Esophagus squamous epithelium (tissue), 5 donors: ENCODE measurements around the gene DDX28. TPM values are rescaled to one million over a fixed set of nuclear protein-coding genes. Genes with fewer than 3 reads are reported as not detected.
"Not testable (repeated sequence)": the region's sequence is repeated elsewhere in the genome, so short reads cannot be mapped to it uniquely, and the experiment has no call there.

ENCODE experiments used
- DNase-seq: peaks from one replicate; lab custom pipeline; 2025; lab: John Stamatoyannopoulos, UW
- H3K27ac ChIP-seq, 4 donors: fragments of 200-600 bp; sonication (generic); one replicate each; pipeline ENCODE4 v1.5.1; 2016 to 2019; ENCODE audit warnings: mild to moderate bottlenecking in 1 of 4
- H3K27me3 ChIP-seq, 4 donors: fragments of 200-600 bp; sonication (generic); 1 replicate in 3 of 4; 2 replicates in 1 of 4; pipeline versions ENCODE4 v1.5.1 to v1.6.0; 2017 to 2021; ENCODE audit warnings: antibody characterized with exemption in 1 of 4
- H3K36me3 ChIP-seq, 3 donors: fragments of 200-600 bp; sonication (generic); one replicate each; pipeline ENCODE4 v1.5.1; 2016 to 2019
- H3K4me1 ChIP-seq, 3 donors: fragments of 200-600 bp; sonication (generic); one replicate each; pipeline ENCODE4 v1.5.1; 2017 to 2019
- H3K4me3 ChIP-seq, 4 donors: fragments of 200-600 bp; sonication (generic); 1 replicate in 3 of 4; 2 replicates in 1 of 4; pipeline ENCODE4 v1.5.1; 2016 to 2019; ENCODE audit warnings: mild to moderate bottlenecking in 2 of 4, moderate library complexity in 1 of 4
- H3K9me3 ChIP-seq, 3 donors: fragments of 200-600 bp; sonication (generic); one replicate each; pipeline ENCODE4 v1.5.1; 2016 to 2019
- POLR2A ChIP-seq, 4 donors: fragments of 450-650 bp; IDR thresholded peaks; one replicate each; pipeline ENCODE4 v1.6.1; 2017; ENCODE audit warnings: antibody characterized with exemption in 4 of 4, mild to moderate bottlenecking in 4 of 4, moderate library complexity in 3 of 4
- WGBS, 2 donors: methylation state at CpG; one replicate each; pipeline ENCODE4 v1.1.5; 2018; 5-methylcytosine and 5-hydroxymethylcytosine counted together
- intact Hi-C: fragments of 100-400 bp; cut with DNase I; formaldehyde crosslinking; loops from one replicate; pipeline ENCODE4 v1.15.0; 2022
- small RNA-seq, 4 donors: library from RNA; depleted of rRNA; stranded (forward); fragments of <200 nt; gene quantifications; one replicate each; pipeline ENCODE3, GENCODE V24; 2016
- total RNA-seq, 4 donors: library from RNA; depleted of rRNA; stranded (reverse); fragments of >200 nt; gene quantifications; one replicate each; pipeline ENCODE4 v1.1.0, GENCODE V29; 2016
- TF ChIP-seq, protein P1 (sequence below), 6 experiments: fragments of 450-650 bp in 4 of 6; fragments of 200-600 bp in 2 of 6; sonication (generic) in 2 of 6; IDR thresholded peaks; one replicate each; pipeline ENCODE4 v1.5.1; 2016 to 2019; ENCODE audit warnings: antibody characterized with exemption in 6 of 6, mild to moderate bottlenecking in 4 of 6, moderate library complexity in 4 of 6
- donor health status: DM: yes; HTN: yes; CAD: no.

Gene DDX28
- total RNA-seq, 4 donors from 2014 or later, result 9.7 to 12.8 (median 11.6) TPM

DNA sequence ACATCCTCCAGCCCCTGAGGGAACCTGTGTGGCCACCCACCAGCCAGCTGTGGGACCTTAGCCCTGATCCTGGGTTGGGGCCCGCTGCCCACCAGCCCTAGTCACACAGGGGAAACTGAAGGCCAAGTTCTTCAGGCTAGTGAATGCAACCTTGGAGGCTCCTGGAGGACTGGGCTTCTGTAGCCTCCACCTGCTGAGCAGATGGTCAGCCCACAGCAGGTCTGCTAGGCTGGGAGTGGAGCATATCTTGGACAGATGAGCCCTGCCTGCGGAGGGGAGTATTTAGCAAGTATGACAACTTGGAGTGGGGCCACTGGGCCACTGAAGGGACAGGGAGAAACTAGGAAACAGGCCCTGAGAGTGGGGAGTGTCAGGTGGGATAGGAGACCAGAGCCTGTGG lies 46.8 kb downstream of the DDX28 start:
- Histone ChIP-seq H3K4me1 (no peaks in the 10 kb centered on the region), H3K27ac (no peak overlapping the region), H3K36me3 (no peaks in the 10 kb centered on the region), H3K9me3 (no peaks in the 10 kb centered on the region), H3K4me3 (no peak overlapping the region), H3K27me3 (peaks cover 0 to 23% (median 0%) of the 10 kb centered on the region in 4 donors)
- WGBS, 2 donors, result 75% methylated on average over 1 of the region's 2 CpGs; no CpG with 5 or more reads in 1 of the 2 donors
- intact Hi-C loops, result no loop called here
- no peak for DNase-seq
- TF ChIP-seq, protein P1, sequence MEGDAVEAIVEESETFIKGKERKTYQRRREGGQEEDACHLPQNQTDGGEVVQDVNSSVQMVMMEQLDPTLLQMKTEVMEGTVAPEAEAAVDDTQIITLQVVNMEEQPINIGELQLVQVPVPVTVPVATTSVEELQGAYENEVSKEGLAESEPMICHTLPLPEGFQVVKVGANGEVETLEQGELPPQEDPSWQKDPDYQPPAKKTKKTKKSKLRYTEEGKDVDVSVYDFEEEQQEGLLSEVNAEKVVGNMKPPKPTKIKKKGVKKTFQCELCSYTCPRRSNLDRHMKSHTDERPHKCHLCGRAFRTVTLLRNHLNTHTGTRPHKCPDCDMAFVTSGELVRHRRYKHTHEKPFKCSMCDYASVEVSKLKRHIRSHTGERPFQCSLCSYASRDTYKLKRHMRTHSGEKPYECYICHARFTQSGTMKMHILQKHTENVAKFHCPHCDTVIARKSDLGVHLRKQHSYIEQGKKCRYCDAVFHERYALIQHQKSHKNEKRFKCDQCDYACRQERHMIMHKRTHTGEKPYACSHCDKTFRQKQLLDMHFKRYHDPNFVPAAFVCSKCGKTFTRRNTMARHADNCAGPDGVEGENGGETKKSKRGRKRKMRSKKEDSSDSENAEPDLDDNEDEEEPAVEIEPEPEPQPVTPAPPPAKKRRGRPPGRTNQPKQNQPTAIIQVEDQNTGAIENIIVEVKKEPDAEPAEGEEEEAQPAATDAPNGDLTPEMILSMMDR (IDR thresholded peaks at IDR 0.05), result no peak
- no peak for TF ChIP-seq POLR2A (IDR thresholded peaks at IDR 0.05)

DNA sequence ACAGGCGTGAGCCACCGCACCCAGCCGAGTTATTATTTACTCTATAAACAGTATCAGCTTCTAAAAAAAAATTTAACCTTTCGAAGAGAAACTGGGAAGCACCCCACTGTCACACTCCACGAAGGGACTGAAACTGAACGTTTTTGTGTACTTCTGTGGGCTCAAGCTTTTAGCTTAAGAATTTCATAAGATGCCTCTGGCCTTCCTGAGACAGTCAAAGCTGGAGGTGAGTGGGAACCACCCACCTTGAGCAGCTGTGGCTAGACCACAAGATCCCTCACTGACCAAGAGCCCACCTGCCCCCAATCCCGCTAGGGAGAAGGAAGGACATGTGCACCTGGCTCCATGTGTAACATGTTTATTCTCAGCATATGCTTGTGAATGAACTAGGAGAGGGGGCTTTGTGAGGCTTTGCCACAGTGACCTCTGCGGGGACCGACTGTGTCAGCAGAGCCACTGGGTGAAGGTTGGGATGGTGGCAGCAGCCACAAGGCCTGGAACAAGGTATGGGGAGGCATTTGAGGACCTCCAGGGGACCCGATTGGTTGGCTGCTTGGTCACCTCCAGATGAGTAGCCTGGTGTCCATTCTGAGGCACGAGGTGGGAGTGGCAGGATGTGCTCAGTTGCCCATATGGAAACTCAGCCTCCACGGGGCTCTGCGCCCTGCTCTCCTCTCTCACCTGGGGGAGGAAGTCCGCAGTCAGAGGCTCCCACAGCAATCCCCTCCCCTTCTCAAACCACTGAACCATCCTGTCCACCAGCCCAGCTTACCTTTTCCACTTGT lies 47.5 kb downstream of the DDX28 start:
- no peak for DNase-seq
- H3K4me3 ChIP-seq, result no peak overlapping the region
- H3K27me3 ChIP-seq, result peaks cover 0 to 16% (median 0%) of the 10 kb centered on the region in 4 donors
- no peaks in the 10 kb centered on the region for H3K4me1 ChIP-seq
- intact Hi-C loops, result no loop called here
- no peaks in the 10 kb centered on the region for H3K36me3 ChIP-seq
- 64 to 82% methylated on average over 11 to 13 of the region's 14 CpGs for WGBS, 2 donors
- H3K9me3 ChIP-seq, result no peaks in the 10 kb centered on the region
- H3K27ac ChIP-seq, result no peak overlapping the region
- TF ChIP-seq, protein P1 (IDR thresholded peaks at IDR 0.05), result no peak
- no peak for TF ChIP-seq POLR2A (IDR thresholded peaks at IDR 0.05)

DNA sequence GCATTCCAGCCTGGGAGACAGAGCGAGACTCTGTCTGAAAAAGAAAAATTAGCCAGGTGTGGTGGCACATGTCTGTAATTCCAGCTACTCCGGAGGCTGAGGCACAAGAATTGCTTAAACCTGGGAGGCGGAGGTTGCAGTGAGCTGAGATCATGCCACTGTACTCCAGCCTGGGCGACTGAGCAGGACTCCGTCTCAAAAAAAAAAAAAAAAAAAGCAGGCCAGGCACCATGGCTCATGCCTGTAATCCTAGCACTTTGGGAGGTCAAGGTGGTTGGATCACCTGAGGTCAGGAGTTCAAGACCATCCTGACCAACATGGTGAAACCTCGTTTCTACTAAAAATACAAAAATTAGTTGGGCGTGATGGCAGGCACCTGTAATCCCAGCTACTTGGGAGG lies 50.7 kb downstream of the DDX28 start:
- H3K27me3 ChIP-seq, H3K4me3 ChIP-seq, DNase-seq, intact Hi-C loops, H3K36me3 ChIP-seq, H3K27ac ChIP-seq, H3K9me3 ChIP-seq: not testable (repeated sequence)
- H3K4me1 ChIP-seq, result peaks cover 1 to 25% (median 4%) of the 10 kb centered on the region in 3 donors
- WGBS, 2 donors, result 75 to 88% methylated on average over 6 to 7 of the region's 7 CpGs

- Histone ChIP-seq H3K4me3 (no peak overlapping the region), H3K27ac (no peak overlapping the region), H3K4me1 (peaks cover 13 to 36% (median 16%) of the 10 kb centered on the region in 3 donors), H3K36me3 (no peaks in the 10 kb centered on the region), H3K27me3 (no peaks in the 10 kb centered on the region), H3K9me3 (no peaks in the 10 kb centered on the region)
- no peak for TF ChIP-seq POLR2A (IDR thresholded peaks at IDR 0.05)
- TF ChIP-seq, protein P1 (IDR thresholded peaks at IDR 0.05), result no peak
- no peak for DNase-seq
- WGBS, 2 donors, result 92 to 97% methylated on average over 7 to 9 of the region's 9 CpGs
- intact Hi-C loops, result no loop called here
These were observed 51.9 kb downstream of the DDX28 start for GRCh38 chr16:67971111-67971510.

Small RNAs within 50 kb of the gene (small RNA-seq; reads per million reads assigned to genes)
- gene RNU6-359P, result 0 reads per million in 4 donors

Other genes with a start within 250 kb of the DDX28 start
- gene RANBP10, start 216.7 kb downstream of the DDX28 start, total RNA-seq, result 10 to 100 TPM in 2 of 4 donors, 1 to 10 TPM in 2; 6.4 to 12.9 (median 10.8) TPM
- under 1 TPM; 0.15 to 0.97 (median 0.72) TPM for gene TSNAXIP1, start 216.3 kb downstream of the DDX28 start, total RNA-seq
- gene THAP11, start 180.9 kb downstream of the DDX28 start, total RNA-seq, result 10 to 100 TPM; 35.8 to 48.8 (median 42.1) TPM
- 10 to 100 TPM; 41.4 to 85.1 (median 63.7) TPM for gene NUTF2, start 176.3 kb downstream of the DDX28 start, total RNA-seq
- 10 to 100 TPM; 12.3 to 42.7 (median 19.6) TPM for gene CENPT, start 175.5 kb downstream of the DDX28 start, total RNA-seq
- 10 to 100 TPM; 26.5 to 46.9 (median 37.0) TPM for gene EDC4, start 150.2 kb downstream of the DDX28 start, total RNA-seq
- gene NRN1L, start 138.3 kb downstream of the DDX28 start, total RNA-seq, result under 1 TPM in 2 of 4 donors, not detected in 2; 0.57 to 0.99 TPM
- gene PSKH1, start 130.0 kb downstream of the DDX28 start, total RNA-seq, result 10 to 100 TPM in 3 of 4 donors, 1 to 10 TPM in 1; 8.5 to 18.3 (median 13.8) TPM
- 1 to 10 TPM in 2 of 4 donors, not detected in 2; 1.2 to 1.8 TPM for gene CTRL, start 91.4 kb downstream of the DDX28 start, total RNA-seq
- gene PSMB10, start 86.4 kb downstream of the DDX28 start, total RNA-seq, result 10 to 100 TPM; 20.7 to 28.4 (median 25.3) TPM
- 10 to 100 TPM in 1 of 4 donors, 1 to 10 TPM in 3; 1.2 to 12.4 (median 3.8) TPM for gene LCAT, start 79.1 kb downstream of the DDX28 start, total RNA-seq
- 10 to 100 TPM in 2 of 4 donors, 1 to 10 TPM in 2; 7.4 to 29.8 (median 18.2) TPM for gene SLC12A4, start 54.6 kb downstream of the DDX28 start, total RNA-seq
- not detected for gene DPEP3, start 42.7 kb downstream of the DDX28 start, total RNA-seq
- 1 to 10 TPM in 2 of 4 donors, under 1 TPM in 1, not detected in 1; 0.18 to 6.2 (median 4.0) TPM for gene DPEP2, start 23.7 kb downstream of the DDX28 start, total RNA-seq
- gene DPEP2NB, start 7.3 kb downstream of the DDX28 start, total RNA-seq, result not detected
- 10 to 100 TPM in 3 of 4 donors, 1 to 10 TPM in 1; 9.9 to 26.1 (median 14.7) TPM for gene DUS2, start 52 bp upstream of the DDX28 start, total RNA-seq
- 10 to 100 TPM; 18.6 to 30.9 (median 20.5) TPM for gene NFATC3, start 62.1 kb upstream of the DDX28 start, total RNA-seq
- 100 to 1,000 TPM in 3 of 4 donors, 10 to 100 TPM in 1; 44.6 to 137 (median 118) TPM for gene ESRP2, start 212.9 kb upstream of the DDX28 start, total RNA-seq
- 1 to 10 TPM; 3.3 to 9.8 (median 6.6) TPM for gene PLA2G15, start 222.1 kb upstream of the DDX28 start, total RNA-seq
- 10 to 100 TPM in 1 of 4 donors, 1 to 10 TPM in 3; 5.7 to 28.2 (median 7.9) TPM for gene SLC7A6, start 241.3 kb upstream of the DDX28 start, total RNA-seq